Activated CD4-positive, alpha-beta T cell treated with anti-CD3 and anti-CD28 coated beads, Interleukin-2, Interleukin-6, amounts not matched to agents 100 ng/mL and 50 ng/mL, durations not matched to agents 16 hours and 8 hours (primary cell): Measurements from ENCODE around the gene MIPEP.
"Not testable (repeated sequence)": the region's sequence is repeated elsewhere in the genome, so short reads cannot be mapped to it uniquely, and the experiment has no call there.

Experiments
- DNase-seq: peaks from one replicate; pipeline ENCODE4 v3.0.0-alpha.2; 2020

MIPEP gene

GRCh38 chr13:23770428-23770827 is 118.8 kb downstream of the MIPEP start:
- no peak for DNase-seq

- no peak for DNase-seq
Observed at GRCh38 chr13:23769401-23769800, 119.8 kb downstream of the MIPEP start.

GRCh38 chr13:23767838-23768237 is 121.4 kb downstream of the MIPEP start:
- no peak for DNase-seq

GRCh38 chr13:23766939-23767338 is 122.3 kb downstream of the MIPEP start:
- no peak for DNase-seq

GRCh38 chr13:23766283-23766682 is 122.9 kb downstream of the MIPEP start:
- DNase-seq: no peak

- DNase-seq: no peak
Observed at GRCh38 chr13:23765531-23765930, 123.7 kb downstream of the MIPEP start.

GRCh38 chr13:23763318-23763717 is 125.9 kb downstream of the MIPEP start:
- DNase-seq: no peak

GRCh38 chr13:23761760-23762159 is 127.4 kb downstream of the MIPEP start:
- DNase-seq: not testable (repeated sequence)

- no peak for DNase-seq
Observed at GRCh38 chr13:23760000-23760399, 129.2 kb downstream of the MIPEP start.

- no peak for DNase-seq
Observed at GRCh38 chr13:23758798-23759527, 130.2 kb downstream of the MIPEP start.

GRCh38 chr13:23754997-23755396 is 134.2 kb downstream of the MIPEP start:
- DNase-seq: no peak

- DNase-seq: peak; percentile 46
Observed at GRCh38 chr13:23754506-23754905, 134.7 kb downstream of the MIPEP start.

GRCh38 chr13:23753458-23753857 is 135.7 kb downstream of the MIPEP start:
- peak; percentile 58 for DNase-seq

- peak; percentile 78 for DNase-seq
Observed at GRCh38 chr13:23752111-23753001, 136.8 kb downstream of the MIPEP start.

GRCh38 chr13:23751195-23751594 is 138.0 kb downstream of the MIPEP start:
- DNase-seq: peak; percentile 72

GRCh38 chr13:23750383-23751121 is 138.6 kb downstream of the MIPEP start:
- DNase-seq: peak; percentile 49

- no peak for DNase-seq
Observed at GRCh38 chr13:23749288-23749873, 139.8 kb downstream of the MIPEP start.

- DNase-seq: no peak
Observed at GRCh38 chr13:23748109-23748990, 140.8 kb downstream of the MIPEP start.

- DNase-seq: not testable (repeated sequence)
Observed at GRCh38 chr13:23746141-23746540, 143.1 kb downstream of the MIPEP start.

GRCh38 chr13:23744315-23744714 is 144.9 kb downstream of the MIPEP start:
- no peak for DNase-seq

- peak; percentile 61 for DNase-seq
Observed at GRCh38 chr13:23743278-23744076, 145.7 kb downstream of the MIPEP start.
